SU-DHL-6 (cell line): ENCODE data around the gene UQCRC2.
"Not testable (repeated sequence)": the region's sequence is repeated elsewhere in the genome, so short reads cannot be mapped to it uniquely, and the experiment has no call there.

ENCODE experiments used
- H2AFZ ChIP-seq: fragments of 200-600 bp; sonication (generic); 2 replicates; pipeline ENCODE4 v1.6.1; 2014; ENCODE audit warnings: low read depth, mild to moderate bottlenecking, moderate library complexity, mixed read lengths, antibody characterized with exemption, low read length; ENCODE audit not compliant: severe bottlenecking
- H3F3A ChIP-seq: fragments of 200-600 bp; shearing (Covaris generic); 2 replicates; pipeline ENCODE4 v1.6.0; 2016; ENCODE audit warnings: antibody characterized with exemption, mild to moderate bottlenecking; ENCODE audit not compliant: insufficient read depth
- H3K27ac ChIP-seq: fragments of 200-600 bp; sonication (generic); 2 replicates; pipeline ENCODE4 v1.5.1; 2016; ENCODE audit warnings: low read depth, mild to moderate bottlenecking, low read length, moderate library complexity, mixed read lengths
- H3K27me3 ChIP-seq: fragments of 200-600 bp; sonication (generic), shearing (Covaris generic); 2 replicates; pipeline ENCODE4 v1.6.0; 2014; ENCODE audit warnings: mild to moderate bottlenecking, low read length
- H3K36me3 ChIP-seq: fragments of 200-600 bp; sonication (generic); 2 replicates; pipeline ENCODE4 v1.6.1; 2014; ENCODE audit warnings: mild to moderate bottlenecking, low read length, mixed read lengths
- H3K4me2 ChIP-seq: fragments of 300-600, 200-600 bp; shearing (Covaris generic), sonication (generic); 2 replicates; pipeline ENCODE4 v1.6.0; 2014; ENCODE audit warnings: low read length, low read depth, mild to moderate bottlenecking; ENCODE audit not compliant: poor library complexity, severe bottlenecking
- H3K4me3 ChIP-seq: fragments of 200-600 bp; sonication (generic); 2 replicates; pipeline ENCODE4 v1.5.1; 2014; ENCODE audit warnings: antibody characterized with exemption, low read length, mild to moderate bottlenecking, mixed read lengths; ENCODE audit not compliant: insufficient read depth, poor library complexity, severe bottlenecking
- H3K79me2 ChIP-seq: fragments of 200-600 bp; sonication (generic); 2 replicates; pipeline ENCODE4 v1.6.1; 2014; ENCODE audit warnings: mild to moderate bottlenecking, low read length, moderate library complexity; ENCODE audit not compliant: insufficient read depth
- H3K9ac ChIP-seq: fragments of 200-600 bp; sonication (generic); 2 replicates; pipeline ENCODE4 v1.7.0; 2014; ENCODE audit warnings: mild to moderate bottlenecking, low read length
- H3K9me2 ChIP-seq: fragments of 200-600 bp; sonication (generic); replicated peaks from 2 replicates; pipeline ENCODE4 v1.6.1; 2014; ENCODE audit warnings: low read length; ENCODE audit not compliant: insufficient read depth
- H3K9me3 ChIP-seq: fragments of 200-600 bp; sonication (generic); 2 replicates; pipeline ENCODE4 v1.6.1; 2014; ENCODE audit warnings: low read length, mixed read lengths; ENCODE audit not compliant: insufficient read depth
- H4K20me1 ChIP-seq: fragments of 200-600 bp; sonication (generic); 2 replicates; pipeline ENCODE4 v1.6.1; 2014; ENCODE audit warnings: low read depth, mild to moderate bottlenecking, antibody characterized with exemption, low read length, moderate library complexity, mixed read lengths
- CTCF ChIP-seq: fragments of 200-600 bp; sonication (generic); IDR thresholded peaks from one replicate; pipeline ENCODE4 v1.5.1; 2017; ENCODE audit warnings: antibody characterized with exemption, mild to moderate bottlenecking, low read length, moderate library complexity; ENCODE audit not compliant: insufficient read depth, poor library complexity, severe bottlenecking
- EZH2phosphoT487 ChIP-seq: fragments of 200-600 bp; sonication (generic), shearing (Covaris generic); conservative IDR thresholded peaks from 2 replicates; pipeline ENCODE4 v1.6.1; 2018; ENCODE audit warnings: mild to moderate bottlenecking, antibody characterized with exemption, low read length, moderate library complexity, mixed read lengths

Gene UQCRC2

GRCh38 chr16:21996923-21997696, 43.9 kb downstream of the UQCRC2 start:
- no peak overlapping the region for H3K4me3 ChIP-seq
- no peak overlapping the region for H3K9ac ChIP-seq
- no peak overlapping the region for H3K27ac ChIP-seq
- no peaks in the 10 kb centered on the region for H4K20me1 ChIP-seq
- H3K9me3 ChIP-seq, result no peaks in the 10 kb centered on the region
- H2AFZ ChIP-seq, result no peak overlapping the region
- no peaks in the 10 kb centered on the region for H3K27me3 ChIP-seq
- TF ChIP-seq CTCF (no peak), EZH2phosphoT487 (no peak)
- H3K9me2 ChIP-seq, result no peaks in the 10 kb centered on the region
- H3F3A ChIP-seq, result no peaks in the 10 kb centered on the region
- H3K79me2 ChIP-seq, result no peaks in the 10 kb centered on the region
- no peaks in the 10 kb centered on the region for H3K36me3 ChIP-seq
- no peak overlapping the region for H3K4me2 ChIP-seq

- Histone ChIP-seq H3K4me2 (no peak overlapping the region), H3K9ac (no peak overlapping the region), H4K20me1 (no peaks in the 10 kb centered on the region), H3K27me3 (no peaks in the 10 kb centered on the region), H3K36me3 (no peaks in the 10 kb centered on the region), H2AFZ (no peak overlapping the region), H3F3A (no peaks in the 10 kb centered on the region), H3K9me2 (no peaks in the 10 kb centered on the region), H3K9me3 (no peaks in the 10 kb centered on the region), H3K4me3 (no peak overlapping the region), H3K79me2 (no peaks in the 10 kb centered on the region), H3K27ac (no peak overlapping the region)
- TF ChIP-seq CTCF (no peak), EZH2phosphoT487 (no peak)
Observed at GRCh38 chr16:21997697-21998480, 44.7 kb downstream of the UQCRC2 start.

- H3K4me2 ChIP-seq, result no peak overlapping the region
- no peaks in the 10 kb centered on the region for H3K9me3 ChIP-seq
- no peak overlapping the region for H3K9ac ChIP-seq
- no peak overlapping the region for H3K27ac ChIP-seq
- H3F3A ChIP-seq, result 0 out of 2 replicates have a peak, but pooled peaks cover 4% of the 10 kb centered on the region
- no peaks in the 10 kb centered on the region for H4K20me1 ChIP-seq
- no peaks in the 10 kb centered on the region for H3K79me2 ChIP-seq
- H3K36me3 ChIP-seq, result no peaks in the 10 kb centered on the region
- H3K4me3 ChIP-seq, result no peak overlapping the region
- TF ChIP-seq EZH2phosphoT487 (no peak), CTCF (no peak)
- H3K27me3 ChIP-seq, result no peaks in the 10 kb centered on the region
- H2AFZ ChIP-seq, result no peak overlapping the region
- no peaks in the 10 kb centered on the region for H3K9me2 ChIP-seq
Observed at GRCh38 chr16:22001591-22001990, 48.4 kb downstream of the UQCRC2 start.

GRCh38 chr16:22002047-22002446, 48.9 kb downstream of the UQCRC2 start:
- H3K27me3 ChIP-seq, H2AFZ ChIP-seq, H3K4me3 ChIP-seq, H4K20me1 ChIP-seq, H3K9me2 ChIP-seq, H3K79me2 ChIP-seq, H3K9ac ChIP-seq, H3F3A ChIP-seq, H3K27ac ChIP-seq, H3K9me3 ChIP-seq, H3K4me2 ChIP-seq, H3K36me3 ChIP-seq: not testable (repeated sequence)
